H1 (cell line): ENCODE measurements around the gene AOC1.

Experiments
- JUND ChIP-seq: IDR thresholded peaks from 2 replicates; pipeline ENCODE4 v1.6.1; 2011; ENCODE audit warnings: mild to moderate bottlenecking, improper control_type of control experiment, low read length
- ZNF274 ChIP-seq: IDR thresholded peaks from 2 replicates; pipeline ENCODE4 v1.7.0; 2012; ENCODE audit warnings: low read length, borderline replicate concordance; ENCODE audit errors: extremely low read depth
- TF ChIP-seq, protein P1 (sequence below): IDR thresholded peaks from 2 replicates; pipeline ENCODE4 v1.6.1; 2012; ENCODE audit warnings: inconsistent platforms
- TF ChIP-seq, protein P2 (sequence below), 3 experiments: IDR thresholded peaks; 1 replicate in 2 of 3; 2 replicates in 1 of 3; pipeline versions ENCODE4 v1.5.1 to v1.6.1; 2011; ENCODE audit warnings: low read length in 3 of 3, mild to moderate bottlenecking in 3 of 3, inconsistent platforms in 2 of 3, low read depth in 1 of 3, moderate library complexity in 1 of 3; ENCODE audit not compliant: insufficient read depth in 1 of 3; ENCODE audit errors: control extremely low read depth in 1 of 3

DNA sequence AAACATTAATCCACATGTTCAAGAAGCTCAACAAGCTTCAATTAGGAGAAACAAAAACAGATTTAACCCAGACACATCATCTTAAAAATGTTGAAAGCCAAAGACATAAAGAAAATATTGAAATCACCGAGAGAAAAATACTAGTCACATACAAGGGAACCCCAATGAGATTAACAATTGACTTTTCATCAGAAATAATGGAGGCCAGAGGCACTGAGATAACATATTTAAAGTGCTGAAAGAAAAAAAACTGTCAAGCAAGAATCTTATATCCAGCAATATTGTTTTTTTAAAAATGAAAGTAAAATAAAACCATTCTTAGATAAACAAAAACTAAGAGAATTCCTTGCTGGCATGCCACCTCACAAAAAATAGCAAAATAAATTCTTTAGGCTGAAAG, 28.9 kb downstream of the AOC1 start:
- TF ChIP-seq, protein P1, sequence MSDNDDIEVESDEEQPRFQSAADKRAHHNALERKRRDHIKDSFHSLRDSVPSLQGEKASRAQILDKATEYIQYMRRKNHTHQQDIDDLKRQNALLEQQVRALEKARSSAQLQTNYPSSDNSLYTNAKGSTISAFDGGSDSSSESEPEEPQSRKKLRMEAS = no peak
- TF ChIP-seq, protein P2, sequence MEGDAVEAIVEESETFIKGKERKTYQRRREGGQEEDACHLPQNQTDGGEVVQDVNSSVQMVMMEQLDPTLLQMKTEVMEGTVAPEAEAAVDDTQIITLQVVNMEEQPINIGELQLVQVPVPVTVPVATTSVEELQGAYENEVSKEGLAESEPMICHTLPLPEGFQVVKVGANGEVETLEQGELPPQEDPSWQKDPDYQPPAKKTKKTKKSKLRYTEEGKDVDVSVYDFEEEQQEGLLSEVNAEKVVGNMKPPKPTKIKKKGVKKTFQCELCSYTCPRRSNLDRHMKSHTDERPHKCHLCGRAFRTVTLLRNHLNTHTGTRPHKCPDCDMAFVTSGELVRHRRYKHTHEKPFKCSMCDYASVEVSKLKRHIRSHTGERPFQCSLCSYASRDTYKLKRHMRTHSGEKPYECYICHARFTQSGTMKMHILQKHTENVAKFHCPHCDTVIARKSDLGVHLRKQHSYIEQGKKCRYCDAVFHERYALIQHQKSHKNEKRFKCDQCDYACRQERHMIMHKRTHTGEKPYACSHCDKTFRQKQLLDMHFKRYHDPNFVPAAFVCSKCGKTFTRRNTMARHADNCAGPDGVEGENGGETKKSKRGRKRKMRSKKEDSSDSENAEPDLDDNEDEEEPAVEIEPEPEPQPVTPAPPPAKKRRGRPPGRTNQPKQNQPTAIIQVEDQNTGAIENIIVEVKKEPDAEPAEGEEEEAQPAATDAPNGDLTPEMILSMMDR (IDR thresholded peaks at IDR 0.05; ENCODE audit: control extremely low read depth in 1 of 3, insufficient read depth in 1 of 3, low read depth in 1 of 3, low read length in 3 of 3) = no peak
- no peak for TF ChIP-seq ZNF274
- TF ChIP-seq JUND = no peak
